Fibroblast of the aortic adventitia (primary cell): ENCODE measurements around the gene MRTFB. TPM values are rescaled to one million over a fixed set of nuclear protein-coding genes. Genes with fewer than 3 reads are reported as not detected.

Experiments used
- DNase-seq: peaks from one replicate; pipeline ENCODE4 v3.0.0-alpha.2; 2010; ENCODE audit warnings: low read depth
- H3K4me3 ChIP-seq: 2 replicates; pipeline ENCODE4 v1.5.1; 2011; ENCODE audit warnings: low read depth, mild to moderate bottlenecking, control low read depth, low read length, moderate library complexity
- CTCF ChIP-seq: IDR thresholded peaks from 2 replicates; pipeline ENCODE4 v1.5.1; 2011; ENCODE audit warnings: mild to moderate bottlenecking, low read length, control low read depth, inconsistent platforms; ENCODE audit not compliant: insufficient read depth
- small RNA-seq: library from RNA; depleted of rRNA; stranded (forward); fragments of <200 nt; gene quantifications from one replicate; pipeline ENCODE3, GENCODE V24; 2012
- total RNA-seq: library from RNA; depleted of rRNA; stranded (reverse); fragments of >200 nt; gene quantifications from 2 replicates; pipeline ENCODE4 v1.2.3, GENCODE V29; 2012; ENCODE audit warnings: low replicate concordance

The MRTFB gene
- total RNA-seq, 1 donor = 13.2 TPM

- no peak for DNase-seq
- no peak overlapping the region for H3K4me3 ChIP-seq
- TF ChIP-seq CTCF = no peak
Observed at GRCh38 chr16:14315683-14316320, 244.7 kb downstream of the MRTFB start.

Small RNAs within 50 kb of the gene (small RNA-seq; reads per million reads assigned to genes)
- 17.9 reads per million, percentile 95 among the genes with 10 or more reads in this experiment for gene MIR193B
- gene MIR365A = not detected
- gene RF00019 = not detected

Other genes starting within 250 kb of the MRTFB start
- 16.4 and 43.0 TPM in 2 replicates for gene ERCC4, start 151.2 kb upstream of the MRTFB start, total RNA-seq